GM12872 (cell line): ENCODE results near the gene JMJD1C.

Experiments used
- TF ChIP-seq, protein P1 (sequence below): IDR thresholded peaks from 3 replicates; pipeline ENCODE4 v1.5.1; 2011; ENCODE audit warnings: low read depth, mild to moderate bottlenecking, low read length, moderate library complexity; ENCODE audit not compliant: insufficient read depth

JMJD1C gene

DNA sequence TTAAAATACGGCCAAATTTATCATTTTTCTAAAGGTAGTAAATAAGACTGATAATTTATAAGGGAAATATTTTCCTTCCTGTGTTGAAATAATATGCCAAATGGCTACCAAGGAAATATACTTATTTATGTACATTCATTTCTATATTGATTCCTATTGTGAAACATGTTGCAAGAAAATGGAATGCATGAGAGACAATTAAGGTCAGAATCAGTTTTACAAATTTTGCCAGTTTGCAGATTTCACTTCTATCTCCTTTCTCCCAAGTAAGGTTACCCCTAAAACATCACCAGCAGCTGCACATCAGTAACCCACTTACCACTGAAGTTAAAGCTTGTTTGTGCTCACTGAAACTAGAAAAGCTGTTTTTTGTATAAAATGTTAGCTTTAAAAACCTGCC lies 36.2 kb upstream of the JMJD1C start:
- TF ChIP-seq, protein P1, sequence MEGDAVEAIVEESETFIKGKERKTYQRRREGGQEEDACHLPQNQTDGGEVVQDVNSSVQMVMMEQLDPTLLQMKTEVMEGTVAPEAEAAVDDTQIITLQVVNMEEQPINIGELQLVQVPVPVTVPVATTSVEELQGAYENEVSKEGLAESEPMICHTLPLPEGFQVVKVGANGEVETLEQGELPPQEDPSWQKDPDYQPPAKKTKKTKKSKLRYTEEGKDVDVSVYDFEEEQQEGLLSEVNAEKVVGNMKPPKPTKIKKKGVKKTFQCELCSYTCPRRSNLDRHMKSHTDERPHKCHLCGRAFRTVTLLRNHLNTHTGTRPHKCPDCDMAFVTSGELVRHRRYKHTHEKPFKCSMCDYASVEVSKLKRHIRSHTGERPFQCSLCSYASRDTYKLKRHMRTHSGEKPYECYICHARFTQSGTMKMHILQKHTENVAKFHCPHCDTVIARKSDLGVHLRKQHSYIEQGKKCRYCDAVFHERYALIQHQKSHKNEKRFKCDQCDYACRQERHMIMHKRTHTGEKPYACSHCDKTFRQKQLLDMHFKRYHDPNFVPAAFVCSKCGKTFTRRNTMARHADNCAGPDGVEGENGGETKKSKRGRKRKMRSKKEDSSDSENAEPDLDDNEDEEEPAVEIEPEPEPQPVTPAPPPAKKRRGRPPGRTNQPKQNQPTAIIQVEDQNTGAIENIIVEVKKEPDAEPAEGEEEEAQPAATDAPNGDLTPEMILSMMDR: no peak

DNA sequence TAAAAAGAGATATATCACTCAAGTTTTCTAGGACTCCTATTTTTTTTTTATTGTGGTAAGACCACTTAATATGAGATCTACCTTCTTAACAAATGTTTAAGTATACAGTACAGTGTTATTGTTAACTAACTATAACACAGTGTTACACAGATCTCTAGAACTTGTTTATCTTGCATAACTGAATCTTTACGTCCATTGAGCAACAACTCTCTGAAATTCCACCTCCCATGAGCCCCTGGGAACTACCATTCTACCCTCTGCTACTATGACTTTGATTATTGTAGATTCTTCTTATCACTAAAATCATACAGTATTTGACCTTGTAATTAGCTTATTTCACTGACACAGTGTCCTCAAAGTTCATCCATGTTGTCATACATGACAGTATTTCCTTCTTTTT lies 32.9 kb upstream of the JMJD1C start:
- TF ChIP-seq, protein P1: no peak

GRCh38 chr10:63497321-63497720 lies 31.5 kb upstream of the JMJD1C start:
- TF ChIP-seq, protein P1: no peak

GRCh38 chr10:63496561-63496960 lies 30.8 kb upstream of the JMJD1C start:
- TF ChIP-seq, protein P1: no peak

GRCh38 chr10:63494951-63495350 lies 29.2 kb upstream of the JMJD1C start:
- TF ChIP-seq, protein P1: no peak

DNA sequence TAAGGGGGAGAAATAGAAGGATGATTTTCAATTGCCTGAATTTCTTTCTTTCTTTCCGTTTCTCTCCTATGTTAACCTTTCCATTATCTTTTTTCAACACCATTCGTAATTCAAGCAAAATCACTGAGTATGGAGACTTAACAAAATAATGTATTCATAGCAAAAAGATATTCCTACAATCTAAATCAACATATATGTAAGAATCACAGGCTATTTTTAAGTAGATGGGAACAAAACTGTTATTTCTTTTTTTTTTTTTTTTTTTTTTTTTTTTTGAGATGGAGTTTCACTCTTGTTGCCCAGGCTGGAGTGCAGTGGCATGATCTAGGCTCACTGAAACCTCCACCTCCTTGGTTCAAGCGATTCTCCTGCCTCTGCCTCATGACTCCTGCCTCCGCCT lies 27.2 kb upstream of the JMJD1C start:
- TF ChIP-seq, protein P1: no peak

GRCh38 chr10:63491588-63492316 lies 26.0 kb upstream of the JMJD1C start:
- TF ChIP-seq, protein P1: no peak
